GM21786 (cell line): ENCODE measurements around the gene PTPN1.
"Not testable (repeated sequence)": the region's sequence is repeated elsewhere in the genome, so short reads cannot be mapped to it uniquely, and the experiment has no call there.

Experiments used
- ATAC-seq: cut with Tn5 transposase; IDR thresholded peaks from one replicate; pipeline ENCODE4 v1.9.1; 2021; ENCODE audit not compliant: unreplicated experiment

Gene PTPN1

DNA sequence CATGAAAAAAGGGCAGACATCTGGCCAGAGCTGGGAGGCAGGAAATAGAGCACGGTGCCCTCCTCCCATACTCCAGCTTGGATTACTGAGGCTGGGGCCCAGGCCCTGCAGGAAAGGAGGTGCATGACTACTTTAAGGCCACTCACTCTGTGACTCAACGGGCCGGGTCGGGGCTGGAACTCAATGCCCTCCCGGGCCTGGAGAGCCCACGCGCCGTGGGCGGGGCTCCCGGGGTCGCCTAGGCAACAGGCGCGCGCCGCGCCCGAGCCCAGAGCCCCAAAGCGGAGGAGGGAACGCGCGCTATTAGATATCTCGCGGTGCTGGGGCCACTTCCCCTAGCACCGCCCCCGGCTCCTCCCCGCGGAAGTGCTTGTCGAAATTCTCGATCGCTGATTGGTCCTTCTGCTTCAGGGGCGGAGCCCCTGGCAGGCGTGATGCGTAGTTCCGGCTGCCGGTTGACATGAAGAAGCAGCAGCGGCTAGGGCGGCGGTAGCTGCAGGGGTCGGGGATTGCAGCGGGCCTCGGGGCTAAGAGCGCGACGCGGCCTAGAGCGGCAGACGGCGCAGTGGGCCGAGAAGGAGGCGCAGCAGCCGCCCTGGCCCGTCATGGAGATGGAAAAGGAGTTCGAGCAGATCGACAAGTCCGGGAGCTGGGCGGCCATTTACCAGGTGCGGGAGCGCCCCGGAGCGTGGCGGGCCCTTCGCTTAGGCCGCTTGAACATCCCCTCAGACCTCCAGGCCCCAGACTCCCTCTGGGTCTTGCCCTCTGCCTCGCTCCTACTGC lies at the start of gene PTPN1:
Gene PTPN1 (plus strand): TSS at position 461 of the 783 bp plus-strand sequence. CDS start 145 bp downstream, at position 606.
- peak; percentile 86 for ATAC-seq

DNA sequence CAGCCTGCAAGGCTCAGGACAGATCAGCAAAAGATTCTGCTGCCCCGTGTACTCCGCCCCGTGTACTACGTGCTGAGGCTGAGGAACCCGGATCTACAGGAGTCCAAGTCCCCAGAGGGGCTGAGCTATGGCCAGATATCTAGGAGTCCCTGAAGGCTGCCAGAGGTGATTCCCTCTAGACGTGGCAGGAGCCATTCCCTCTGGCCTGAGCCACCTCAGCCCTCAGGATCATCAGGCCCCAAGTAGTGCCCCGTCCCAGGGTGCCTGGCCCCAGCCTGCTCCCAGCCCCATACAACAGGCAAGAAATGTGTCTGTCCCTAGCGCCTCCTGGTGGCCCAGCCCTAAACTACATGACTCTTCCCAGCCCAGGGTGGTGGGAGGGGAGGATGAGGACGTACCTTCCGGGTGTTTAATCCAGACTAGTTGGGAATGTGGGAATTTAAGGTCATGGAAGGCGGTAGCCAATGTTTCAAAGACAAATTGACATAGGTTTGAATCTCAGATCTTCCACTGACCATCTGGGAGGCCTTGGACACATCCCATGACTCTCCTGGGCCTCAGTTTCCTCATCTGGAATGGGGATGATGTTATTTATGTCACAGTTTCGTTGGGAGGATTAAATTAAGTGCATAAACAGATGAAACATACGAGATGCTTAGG lies 49.4 kb upstream of the PTPN1 start:
- peak; percentile 62 for ATAC-seq

DNA sequence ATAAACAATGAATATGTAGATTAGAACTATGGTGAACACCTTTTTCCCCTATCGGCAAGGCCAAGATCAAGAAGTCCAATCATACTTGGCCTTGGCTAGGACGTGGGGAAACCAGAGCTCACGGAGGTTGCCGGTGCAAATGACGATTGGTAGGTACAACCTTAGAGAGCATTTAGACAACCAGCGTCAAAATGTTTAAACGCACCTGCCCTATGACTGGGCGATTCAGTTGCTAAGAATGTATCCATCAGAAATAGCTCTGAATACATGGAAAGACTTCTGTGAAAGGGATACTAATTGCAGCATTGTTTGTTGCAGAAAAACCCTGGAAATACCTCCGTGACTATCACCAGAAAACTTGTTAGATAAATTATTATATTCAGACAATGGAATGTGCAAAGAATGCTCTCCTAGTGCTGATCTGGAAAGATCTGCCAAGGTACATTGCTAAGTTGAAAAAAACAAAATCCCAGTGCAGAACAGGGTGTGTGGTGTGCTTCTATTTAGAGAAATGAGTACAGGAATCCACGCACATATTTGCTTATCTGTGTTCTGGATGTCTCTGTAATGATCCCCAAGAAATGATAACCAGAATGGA lies 48.0 kb upstream of the PTPN1 start:
- ATAC-seq = no peak

DNA sequence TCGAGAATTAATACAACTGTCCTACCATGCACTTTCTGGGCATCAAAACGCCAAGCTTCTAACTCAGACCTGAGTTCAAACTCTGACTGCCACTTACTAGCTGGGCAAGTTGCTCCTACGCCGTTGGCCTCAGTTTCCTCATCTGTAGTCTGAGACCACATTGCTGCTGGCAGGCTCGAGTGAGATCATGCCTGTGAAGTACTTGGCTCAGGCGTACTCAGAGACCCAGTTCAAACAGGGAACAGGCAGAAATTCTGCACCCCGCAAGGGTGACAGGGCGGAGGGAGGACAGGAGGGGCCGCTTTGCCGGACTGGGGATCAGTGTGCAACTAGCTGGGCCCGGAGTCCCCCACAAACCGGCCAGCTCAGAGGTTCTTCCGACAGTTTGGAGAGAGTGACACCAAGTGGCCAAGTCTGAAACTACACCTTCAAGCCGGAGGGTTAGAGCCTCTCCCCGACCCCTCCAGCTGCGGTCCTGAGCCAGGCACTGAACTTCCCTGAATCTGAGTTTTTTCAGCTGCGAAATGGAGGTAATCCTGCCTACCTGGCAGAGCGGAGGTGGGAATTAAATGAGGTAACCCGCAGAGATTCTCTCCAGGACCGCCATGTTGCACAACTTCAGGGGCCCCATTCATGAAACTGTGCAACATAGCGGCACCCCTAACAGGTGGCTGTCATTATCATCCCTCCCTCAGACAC lies 46.0 kb upstream of the PTPN1 start:
- ATAC-seq = no peak

DNA sequence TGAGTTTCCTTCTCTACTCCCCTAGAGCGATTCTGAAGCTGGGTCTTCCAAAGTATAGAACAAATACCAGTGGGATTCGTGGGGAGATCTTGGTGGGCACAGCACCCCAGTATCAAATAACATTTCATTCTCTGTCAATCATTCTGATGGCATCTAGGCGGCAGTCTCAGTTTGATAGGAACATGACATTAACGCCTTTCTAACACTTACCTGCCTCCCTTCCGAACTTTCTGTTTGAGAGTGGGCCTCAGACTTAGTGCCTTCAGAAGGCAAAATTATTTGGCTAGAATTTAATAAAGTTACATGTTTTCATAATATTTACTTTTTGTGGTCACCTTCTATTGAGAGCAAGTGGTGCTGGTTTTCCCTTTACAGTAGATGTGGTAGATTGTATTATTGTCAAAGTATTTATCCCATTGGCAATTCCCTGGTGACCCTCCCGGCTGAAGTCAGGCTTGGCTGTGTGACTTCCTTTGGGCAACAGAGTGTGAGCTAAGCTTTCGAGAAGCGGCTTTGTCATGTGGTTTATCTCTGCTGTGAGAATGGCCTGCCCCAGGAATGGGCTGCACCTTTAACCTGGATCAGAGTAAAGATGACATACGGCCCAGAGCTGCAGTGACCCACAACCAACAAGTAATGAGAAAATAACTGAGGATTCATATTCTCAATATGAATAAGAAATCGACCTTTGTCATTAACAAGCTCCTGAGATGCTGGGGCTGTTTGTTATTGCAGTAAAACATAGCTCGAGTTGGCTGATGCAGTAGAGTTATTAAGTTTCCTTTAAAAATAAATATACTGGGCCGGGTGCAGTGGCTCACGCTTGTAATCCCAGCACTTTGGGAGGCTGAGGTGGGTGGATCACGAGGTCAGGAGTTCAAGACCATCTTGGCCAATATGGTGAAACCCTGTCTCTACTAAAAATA lies 45.2 kb upstream of the PTPN1 start:
- ATAC-seq = no peak

DNA sequence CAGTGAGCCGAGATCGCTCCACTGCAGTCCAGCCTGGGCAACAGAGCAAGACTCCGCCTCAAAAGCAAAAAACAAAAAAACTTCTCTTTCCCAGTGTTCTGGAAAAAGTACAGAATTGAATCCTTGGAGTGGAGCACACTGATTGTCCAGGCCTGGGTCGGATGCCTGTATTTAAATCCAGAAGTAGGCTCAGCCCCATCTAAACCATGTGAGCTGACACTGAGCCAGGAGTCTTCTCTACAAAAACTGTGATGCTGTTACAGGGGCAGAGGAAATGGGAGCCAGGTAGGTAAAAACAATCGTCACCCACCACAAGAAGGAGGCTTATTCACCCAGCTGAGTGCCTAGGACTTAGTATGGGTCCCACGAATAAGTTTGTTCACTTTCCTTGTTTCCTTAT lies 43.0 kb upstream of the PTPN1 start:
- ATAC-seq = no peak

DNA sequence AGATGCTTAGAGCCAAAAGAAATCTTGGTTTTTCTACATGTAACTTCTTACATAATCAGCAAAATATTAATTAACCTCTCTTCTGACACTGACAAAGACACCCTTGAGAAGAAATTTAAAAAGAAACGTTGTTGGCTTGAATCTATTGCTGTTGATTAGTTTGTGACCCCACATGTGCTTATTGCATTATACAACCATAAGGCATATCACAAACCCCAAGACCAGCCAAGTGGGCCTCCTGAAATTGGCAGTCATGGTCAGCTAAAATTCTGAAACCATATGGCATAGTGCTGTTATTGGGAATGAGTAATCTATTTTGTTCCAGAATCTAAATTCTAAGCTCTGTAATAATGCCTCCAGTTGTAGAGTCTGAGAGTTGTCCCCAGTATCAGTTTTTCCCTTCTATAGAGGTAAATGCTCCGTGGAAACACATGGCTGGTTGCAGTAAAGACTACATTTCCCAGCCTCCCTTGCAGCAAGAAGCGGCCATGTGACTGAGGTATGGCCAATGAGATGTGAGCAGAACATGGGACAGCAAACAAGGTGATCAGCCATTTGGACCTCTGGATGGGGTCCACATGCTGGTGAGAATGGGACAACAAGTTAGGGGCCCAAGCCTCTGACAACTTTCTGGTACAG lies 42.3 kb upstream of the PTPN1 start:
- no peak for ATAC-seq

DNA sequence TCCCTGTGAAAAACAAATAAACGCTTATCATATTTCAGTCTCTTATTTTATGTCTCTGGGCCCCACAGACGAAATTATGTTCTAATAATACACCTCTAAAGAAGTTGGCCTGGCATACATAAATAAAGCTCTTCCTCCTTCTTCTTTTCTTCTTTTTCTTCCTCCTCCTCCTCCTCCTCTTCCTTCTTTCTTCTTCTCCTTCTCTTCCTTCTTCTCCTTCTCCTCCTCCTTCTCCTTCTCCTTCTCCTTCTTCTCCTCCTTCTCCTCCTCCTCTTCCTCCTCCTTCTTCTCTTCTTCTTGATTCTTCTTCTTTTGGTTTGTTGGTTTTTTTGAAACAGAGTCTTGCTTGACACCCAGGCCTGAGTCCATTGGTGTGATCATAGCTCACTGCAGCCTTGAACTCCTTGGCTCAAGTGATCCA lies 41.8 kb upstream of the PTPN1 start:
- no peak for ATAC-seq

DNA sequence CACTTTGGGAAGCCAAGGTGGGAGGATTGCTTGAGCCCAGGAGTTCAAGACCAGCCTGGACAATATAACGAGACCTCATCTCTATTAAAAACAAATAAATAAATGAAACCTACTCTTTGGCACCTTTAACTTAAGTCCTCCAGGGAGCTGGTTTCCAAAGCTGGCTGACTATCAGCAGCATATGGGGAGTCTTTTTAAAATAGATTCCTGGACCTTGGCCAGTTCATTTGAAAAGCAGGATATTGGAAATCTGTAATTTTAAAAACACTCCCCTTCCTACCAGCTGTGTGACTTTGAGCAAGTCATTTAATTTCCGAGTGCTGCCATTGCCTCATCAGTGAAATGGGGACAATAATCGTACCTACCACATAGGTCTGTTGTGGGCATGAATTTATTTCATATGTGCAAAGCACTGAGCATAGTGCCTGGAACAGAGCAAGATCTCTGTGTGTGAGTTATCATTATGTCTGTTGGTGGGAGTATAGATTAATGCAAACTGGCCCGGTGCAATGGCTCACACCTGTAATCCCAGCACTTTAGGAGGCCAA lies 40.9 kb upstream of the PTPN1 start:
- ATAC-seq = no peak

DNA sequence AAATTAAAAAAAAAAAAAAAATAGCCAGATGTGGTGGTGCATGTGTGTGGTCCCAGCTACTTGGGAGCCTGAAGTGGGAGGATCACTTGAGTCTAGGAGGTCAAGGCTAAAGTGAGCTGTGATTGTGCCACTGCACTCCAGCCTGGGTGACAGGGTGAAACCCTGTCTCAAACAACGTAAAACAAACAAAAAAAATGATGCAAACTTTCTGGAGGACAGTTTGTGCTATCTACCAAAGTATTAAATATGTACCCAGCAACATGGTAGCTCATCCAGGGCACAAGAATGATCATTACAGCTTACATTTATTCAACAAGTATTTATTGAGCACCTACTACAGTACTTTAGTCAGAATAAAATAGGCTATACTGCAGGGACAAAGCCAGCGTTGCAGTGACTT lies 40.4 kb upstream of the PTPN1 start:
- ATAC-seq = no peak

DNA sequence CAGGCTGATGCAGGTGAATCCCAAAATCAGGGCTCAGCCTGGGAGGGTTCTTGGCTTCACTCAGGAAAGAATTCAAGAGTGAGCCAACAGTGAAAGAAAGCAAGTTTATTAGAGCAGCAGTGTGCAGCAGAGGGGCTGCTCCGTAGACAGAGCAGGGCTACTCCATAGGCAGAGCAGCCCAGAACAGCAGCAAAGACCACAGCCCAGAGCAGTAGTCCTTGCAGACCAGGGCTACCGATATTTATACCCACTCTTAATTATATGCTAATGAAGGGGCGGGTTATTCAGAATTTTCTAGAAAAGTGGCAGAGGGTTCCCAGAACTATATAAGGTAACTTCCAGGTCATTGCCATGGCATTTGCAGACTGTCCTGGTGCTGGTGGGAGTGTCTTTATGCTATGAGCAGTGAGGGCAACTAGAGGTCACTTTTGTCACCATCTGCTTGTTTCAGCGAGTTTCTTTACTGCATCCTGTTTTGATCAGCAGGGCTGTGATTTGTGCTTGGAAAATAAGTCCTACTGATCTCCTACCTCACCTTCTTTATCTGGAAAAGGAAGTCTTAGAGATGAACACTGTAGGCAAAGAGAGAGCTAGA lies 39.8 kb upstream of the PTPN1 start:
- no peak for ATAC-seq

DNA sequence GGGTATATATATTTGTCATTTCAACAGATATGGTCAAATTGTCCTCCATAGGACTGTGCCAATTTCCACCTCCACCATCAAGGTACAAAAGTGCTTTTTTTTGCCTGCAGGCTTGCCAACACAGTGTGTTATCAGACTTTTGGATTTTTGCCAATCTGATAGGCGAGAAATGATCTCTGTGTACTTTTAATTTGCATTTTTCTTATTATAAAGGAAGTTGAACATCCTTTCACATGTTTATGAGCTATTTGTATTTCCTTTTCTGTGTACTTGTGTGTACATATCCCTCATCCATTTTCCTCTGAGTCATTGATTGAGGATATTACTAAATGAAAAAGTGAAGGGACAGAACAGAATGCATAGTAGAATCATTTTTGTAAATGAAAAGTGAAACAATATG lies 39.0 kb upstream of the PTPN1 start:
- no peak for ATAC-seq

DNA sequence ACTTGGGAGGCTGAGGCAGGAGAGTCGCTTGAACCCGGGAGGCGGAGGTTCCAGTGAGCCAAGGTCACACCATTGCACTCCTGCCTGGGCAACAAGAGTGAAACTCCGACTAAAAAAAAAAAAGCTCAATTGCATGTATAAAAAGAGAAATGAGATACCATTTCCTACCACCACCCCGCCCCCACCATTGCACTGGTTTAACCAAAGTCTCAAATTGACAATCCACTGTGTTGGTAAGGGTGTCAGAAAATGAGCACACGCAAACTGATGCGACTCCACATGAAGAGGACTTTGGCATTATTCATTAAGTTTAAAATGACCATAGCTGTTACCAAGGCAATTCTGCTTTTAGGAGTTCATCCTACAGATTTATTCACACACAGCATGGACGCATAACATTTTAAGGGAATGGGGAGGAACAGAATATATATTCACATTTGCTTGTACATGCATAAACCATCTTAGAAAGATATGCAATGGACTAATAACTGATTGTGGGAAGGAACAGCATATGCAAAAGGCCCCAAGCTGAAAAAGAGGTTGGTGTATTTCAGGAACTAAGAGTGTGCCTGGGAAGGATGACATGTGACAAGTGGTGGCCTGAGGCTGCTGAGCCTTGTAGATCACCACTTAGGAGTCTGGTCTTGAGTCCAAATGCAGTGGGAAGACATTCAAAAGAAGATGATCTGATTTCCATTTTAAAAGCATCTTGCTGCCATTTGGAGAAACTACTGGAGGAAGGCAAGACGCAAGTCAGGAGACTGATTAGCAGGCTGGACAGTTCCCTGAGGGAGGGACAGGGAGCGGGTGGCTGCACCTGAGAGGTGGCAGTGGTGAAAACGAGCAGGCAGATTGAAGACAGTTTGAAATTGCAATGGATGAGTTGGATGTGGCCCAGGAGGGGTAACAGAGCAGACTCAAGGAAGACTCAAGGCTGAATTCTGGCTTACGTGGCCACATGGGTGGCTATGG lies 37.2 kb upstream of the PTPN1 start:
- no peak for ATAC-seq

DNA sequence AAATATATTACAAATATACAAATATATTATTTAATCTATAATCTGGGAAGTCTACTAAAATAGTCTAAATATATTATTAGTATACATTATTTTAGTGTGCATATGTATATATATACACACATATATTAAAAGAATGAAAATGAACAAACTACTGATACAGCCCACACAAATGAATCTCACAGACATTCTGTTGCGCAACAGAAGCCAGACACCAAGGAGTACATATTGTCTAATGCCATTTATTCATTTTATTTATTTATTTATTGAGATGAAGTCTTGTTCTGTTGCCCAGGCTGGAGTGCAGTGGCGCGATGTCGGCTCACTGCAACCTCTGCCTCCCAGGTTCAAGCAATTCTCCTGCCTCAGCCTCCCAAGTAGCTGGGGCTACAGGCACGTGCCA lies 35.8 kb upstream of the PTPN1 start:
- not testable (repeated sequence) for ATAC-seq

DNA sequence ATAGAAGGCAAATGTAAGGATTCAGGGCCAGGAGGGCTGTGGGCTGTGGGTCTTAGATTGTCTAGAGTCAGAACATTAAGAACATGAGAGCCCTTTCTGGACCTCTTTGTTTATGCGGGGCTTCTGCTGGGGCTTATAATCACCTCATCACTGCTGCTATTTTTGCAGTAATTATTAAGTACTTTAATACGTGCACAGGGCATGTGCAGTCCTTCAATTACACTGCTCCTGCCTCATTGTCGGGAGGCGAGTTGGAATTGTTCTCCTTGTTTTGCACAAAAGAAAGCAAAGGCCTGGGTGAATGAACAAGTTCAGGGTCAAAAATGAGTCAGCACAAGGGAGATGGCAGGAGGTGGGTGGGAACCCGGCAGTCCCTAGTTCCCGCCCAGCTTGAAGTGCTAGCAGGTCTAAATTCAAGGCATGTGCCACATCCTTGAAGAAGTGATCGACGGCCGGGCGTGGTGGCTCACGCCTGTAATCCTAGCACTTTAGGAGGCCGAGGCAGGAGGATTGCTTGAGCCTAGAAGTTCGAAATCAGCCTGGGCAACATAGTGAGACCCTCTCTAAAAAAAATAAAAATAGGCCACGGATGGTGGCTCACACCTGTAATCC lies 34.4 kb upstream of the PTPN1 start:
- no peak for ATAC-seq

DNA sequence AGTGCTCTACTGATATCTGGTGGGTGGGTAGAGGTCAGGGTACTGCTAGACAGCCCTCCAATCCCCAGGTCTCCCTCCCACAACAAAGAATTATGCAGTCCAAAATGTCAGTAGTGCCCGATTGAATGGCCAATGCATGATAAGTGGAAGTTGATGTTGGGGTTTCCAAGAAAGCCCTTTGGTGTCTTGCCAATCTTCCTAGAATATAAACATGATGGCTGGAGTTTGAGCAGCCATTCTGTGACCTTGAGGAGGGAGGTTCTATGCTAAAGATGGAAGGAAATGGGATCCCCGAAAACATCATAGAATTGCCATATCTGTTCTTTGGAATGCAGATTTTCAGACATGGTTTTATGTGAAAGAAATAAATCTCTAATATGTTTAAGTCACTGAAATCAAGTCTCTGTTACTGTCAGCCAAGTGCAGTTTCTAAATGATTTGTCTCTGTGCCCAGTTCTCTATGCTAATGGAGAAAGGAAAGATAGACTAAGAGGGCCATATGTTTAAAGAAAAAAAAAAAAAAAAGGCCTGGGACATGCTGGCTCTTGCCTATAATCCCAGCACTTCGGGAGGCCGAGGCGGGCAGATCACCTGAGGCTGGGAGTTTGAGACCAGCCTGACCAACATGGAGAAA lies 32.8 kb upstream of the PTPN1 start:
- ATAC-seq = no peak
